K562 (cell line): ENCODE data around the gene NDRG3. TPM values are rescaled to one million over a fixed set of nuclear protein-coding genes. Genes with fewer than 3 reads are reported as not detected.

Source experiments
- ATAC-seq: fragments of 200-7000 bp; cut with Tn5 transposase; 3 replicates; pipeline ENCODE4 v1.9.1; 2020; ENCODE audit warnings: moderate library complexity
- BruUV-seq: library from RNA; stranded (reverse); fragments of 400-500 nt; replicated peaks from 2 replicates; lab custom pipeline; 2021; lab: Mats Ljungman, UMichigan
- CTCF ChIA-PET: fragments of 300-600 bp; formaldehyde crosslinking; extraction: SDS; loops from one replicate; lab custom pipeline; 2021; ENCODE audit warnings: low intra/inter-chr PET ratio; lab: Yijun Ruan, JAX
- POLR2A ChIA-PET: fragments of 300-600, 350-650 bp; sonication (Branson Sonifier 250); formaldehyde crosslinking; extraction: SDS; loops from one replicate; lab custom pipeline; 2021; ENCODE audit warnings: antibody characterized with exemption, inconsistent platforms; lab: Yijun Ruan, JAX
- DNase-seq, 4 experiments: peaks; one replicate each; pipeline versions ENCODE4 v3.0.0 to v3.0.0-alpha.2; 2011 to 2018; ENCODE audit warnings: low spot score in 3 of 4, mixed read lengths in 3 of 4; ENCODE audit errors: extremely low read depth in 1 of 4
- FAIRE-seq: peaks from 2 replicates; lab custom pipeline; 2011; peaks lifted over from hg19 to GRCh38; lab: Jason Lieb, UNC
- H2AFZ ChIP-seq: 2 replicates; pipeline ENCODE4 v1.6.0; 2011; ENCODE audit warnings: low read depth, low read length, control low read depth, inconsistent platforms
- H3K27ac ChIP-seq: fragments of 200-600 bp; 3 replicates; pipeline ENCODE4 v1.8.0; 2011; ENCODE audit warnings: low read depth, mild to moderate bottlenecking, control low read depth, inconsistent platforms, low read length, moderate library complexity, mixed read lengths; ENCODE audit errors: extremely low read depth
- H3K27me3 ChIP-seq, 2 experiments: fragments of 300-600 bp in 1 of 2; 2 replicates in 1 of 2; 3 replicates in 1 of 2; pipeline versions ENCODE4 v1.6.0 to v1.8.0; 2011; ENCODE audit warnings: inconsistent platforms in 2 of 2, low read length in 2 of 2, mild to moderate bottlenecking in 1 of 2, mixed read lengths in 1 of 2, moderate library complexity in 1 of 2; ENCODE audit not compliant: control insufficient read depth in 2 of 2, insufficient read depth in 2 of 2
- H3K36me3 ChIP-seq: fragments of 300-600 bp; 3 replicates; pipeline ENCODE4 v1.8.0; 2011; ENCODE audit warnings: mild to moderate bottlenecking, low read length, inconsistent platforms; ENCODE audit not compliant: control insufficient read depth, insufficient read depth
- H3K4me1 ChIP-seq, 2 experiments: fragments of 200-600 bp in 1 of 2; replicated peaks in 1 of 2; 2 replicates in 1 of 2; 3 replicates in 1 of 2; pipeline versions ENCODE4 v1.5.1 to v1.8.0; 2011; ENCODE audit warnings: inconsistent platforms in 2 of 2, low read length in 2 of 2, mild to moderate bottlenecking in 1 of 2, mixed read lengths in 1 of 2, moderate library complexity in 1 of 2; ENCODE audit not compliant: control insufficient read depth in 2 of 2, insufficient read depth in 2 of 2
- H3K4me2 ChIP-seq: 2 replicates; pipeline ENCODE4 v1.6.1; 2011; ENCODE audit warnings: low read length, control low read depth, inconsistent platforms, mixed read lengths; ENCODE audit not compliant: insufficient read depth
- H3K4me3 ChIP-seq: fragments of 200-600 bp; sonication (generic), shearing (Covaris generic); 2 replicates; pipeline ENCODE4 v1.5.1; 2016; ENCODE audit warnings: control low read depth, inconsistent platforms
- H3K79me2 ChIP-seq: fragments of 200-600 bp; 3 replicates; pipeline ENCODE4 v1.8.0; 2011; ENCODE audit warnings: low read length, inconsistent platforms; ENCODE audit not compliant: control insufficient read depth, insufficient read depth
- H3K9ac ChIP-seq, 2 experiments: 2 replicates each; pipeline versions ENCODE4 v1.6.0 to v1.6.1; 2011; ENCODE audit warnings: low read depth in 2 of 2, low read length in 2 of 2, control low read depth in 1 of 2, inconsistent platforms in 1 of 2, mild to moderate bottlenecking in 1 of 2, mixed read lengths in 1 of 2; ENCODE audit not compliant: insufficient read depth in 1 of 2
- H3K9me1 ChIP-seq: one replicate; pipeline ENCODE4 v1.6.0; 2011; ENCODE audit warnings: inconsistent platforms, mild to moderate bottlenecking, low read length, moderate library complexity; ENCODE audit not compliant: control insufficient read depth, insufficient read depth
- H3K9me3 ChIP-seq: replicated peaks from 2 replicates; pipeline ENCODE4 v1.5.1; 2011; ENCODE audit warnings: low read depth, low read length, inconsistent platforms; ENCODE audit not compliant: control insufficient read depth, insufficient read depth
- H4K20me1 ChIP-seq: replicated peaks from 2 replicates; pipeline ENCODE4 v1.6.1; 2011; ENCODE audit warnings: low read length, inconsistent platforms, mixed read lengths; ENCODE audit not compliant: control insufficient read depth, insufficient read depth
- CBX3 ChIP-seq, 2 experiments: IDR thresholded peaks; 1 replicate in 1 of 2; 2 replicates in 1 of 2; pipeline ENCODE4 v1.6.1; 2012; ENCODE audit warnings: inconsistent platforms in 2 of 2, low read length in 2 of 2, borderline replicate concordance in 1 of 2, control low read depth in 1 of 2
- CHD4 ChIP-seq: fragments of 200-600 bp; sonication (generic); IDR thresholded peaks from 3 replicates; pipeline ENCODE4 v1.6.1; 2012; ENCODE audit warnings: low read depth, mild to moderate bottlenecking, mixed read lengths, low read length, inconsistent platforms; ENCODE audit not compliant: insufficient read depth, insufficient replicate concordance, poor library complexity, severe bottlenecking
- E4F1 ChIP-seq: fragments of 250-450 bp; sonication (Bioruptor Pico); IDR thresholded peaks from 2 replicates; pipeline ENCODE4 v1.5.0; 2021; ENCODE audit warnings: mild to moderate bottlenecking, borderline replicate concordance
- HIVEP1 ChIP-seq: fragments of 250-450 bp; sonication (Bioruptor Pico); IDR thresholded peaks from 2 replicates; pipeline ENCODE4 v1.4.0; 2020; ENCODE audit warnings: mild to moderate bottlenecking
- MGA ChIP-seq: fragments of 450-650 bp; IDR thresholded peaks from 2 replicates; pipeline ENCODE4 v1.6.1; 2016; ENCODE audit warnings: mild to moderate bottlenecking, moderate library complexity
- PRMT5 ChIP-seq: sonication (generic); formaldehyde crosslinking; IDR thresholded peaks from 2 replicates; pipeline ENCODE4 v1.5.0; 2020; ENCODE audit warnings: missing genetic modification reagents
- SAFB ChIP-seq: fragments of 200-400 bp; formaldehyde crosslinking; IDR thresholded peaks from 2 replicates; pipeline ENCODE4 v1.6.1; 2017; ENCODE audit warnings: low read depth, low read length, borderline replicate concordance
- WGBS: fragments of 100-300 bp; shearing (Covaris generic); methylation state at CpG from one replicate; pipeline ENCODE4 v1.1.6; 2016; ENCODE audit warnings: low coverage, mixed read lengths; ENCODE audit not compliant: insufficient coverage; ENCODE audit errors: missing lambda C conversion rate; 5-methylcytosine and 5-hydroxymethylcytosine counted together
- in situ Hi-C: fragments of 300-500 bp; cut with MboI; formaldehyde crosslinking; loops from 4 replicates; pipeline ENCODE4 v1.15.0; 2018; ENCODE audit warnings: inconsistent platforms, mixed read lengths
- intact Hi-C: fragments of 100-400 bp; cut with micrococcal nuclease; formaldehyde crosslinking; loops from 2 replicates; pipeline ENCODE4 v1.14.2; 2022
- polyA plus RNA-seq, 8 experiments: library from polyadenylated mRNA; depleted of rRNA in 4 of 8; stranded (reverse) in 5 of 8; unstranded in 3 of 8; fragments of >200 nt; fragmentation: Nextera tagmentation in 2 of 8; fragmentation: Illumina TruSeq in 1 of 8; extraction: Ambion mirVana in 2 of 8; extraction: Trizol in 1 of 8; gene quantifications; 2 replicates each; pipeline versions ENCODE4 v1.2.1 to v1.2.3, GENCODE V29; 2011 to 2014; ENCODE audit warnings: inconsistent platforms in 1 of 8, missing spikeins in 1 of 8
- total RNA-seq, 7 experiments: library from RNA; depleted of rRNA in 6 of 7; stranded (reverse); fragments of >200 nt in 6 of 7; fragmentation: Illumina TruSeq in 2 of 7; extraction: Trizol in 2 of 7; gene quantifications; 2 replicates each; pipeline versions ENCODE4 v1.2.1 to v1.2.3, GENCODE V29; 2011 to 2021; ENCODE audit warnings: low replicate concordance in 1 of 7

Gene NDRG3
- total and polyA plus RNA-seq, 9 of the 15 experiments (the other 6 are each of a cell fraction or from before 2014, with no cell fraction given), result 14.6 to 39.4 (median 24.4) TPM

GRCh38 chr20:36656733-36657132, 89.2 kb downstream of the NDRG3 start (continued):
- no peak for TF ChIP-seq CHD4

GRCh38 chr20:36655004-36655403, 90.9 kb downstream of the NDRG3 start:
- no peak for DNase-seq
- FAIRE-seq, result no peak
- H3K27me3 ChIP-seq, result no peaks in the 10 kb centered on the region
- ATAC-seq, result no peak
- peak overlapping the region in 1 of 2 experiments; percentile 54; a peak in 1 of 4 replicates for H3K9ac ChIP-seq
- no peak overlapping the region for H2AFZ ChIP-seq
- CTCF ChIA-PET, result no interaction called here
- in situ Hi-C loops (no loop called here), intact Hi-C loops (no loop called here)
- no peak overlapping the region for H3K4me2 ChIP-seq
- BruUV-seq, result no TSS peak
- WGBS, result 78% methylated on average over 3 of the region's 3 CpGs
- H3K36me3 ChIP-seq, result peaks cover 9% of the 10 kb centered on the region; the same call in 2 of the 3 replicates
- H3K9me3 ChIP-seq, result no peaks in the 10 kb centered on the region
- no peaks in the 10 kb centered on the region for H3K4me1 ChIP-seq
- no peaks in the 10 kb centered on the region for H3K79me2 ChIP-seq
- POLR2A ChIA-PET, result interaction anchor here (0.6 to 0.9 kb wide), 3 partner anchors 9 to 1097 kb away, joined by 3 to 6 read pairs (median 4); partner anchors contain the start of gene SLA2
- no peaks in the 10 kb centered on the region for H4K20me1 ChIP-seq
- H3K9me1 ChIP-seq, result no peaks in the 10 kb centered on the region
- no peak overlapping the region for H3K27ac ChIP-seq
- no peak overlapping the region for H3K4me3 ChIP-seq
- TF ChIP-seq SAFB, result no peak
- no peak for TF ChIP-seq HIVEP1 (CRISPR knock-in tag)
- TF ChIP-seq MGA, result no peak
- no peak for TF ChIP-seq PRMT5
- no peak for TF ChIP-seq E4F1 (CRISPR knock-in tag)
- no peak for TF ChIP-seq CBX3 (IDR thresholded peaks at IDR 0.05; ENCODE audit: borderline replicate concordance in 1 of 2, low read length in 2 of 2)
